ENCODE data around the gene CBX6. TPM values are rescaled to one million over a fixed set of nuclear protein-coding genes. Genes with fewer than 3 reads are reported as not detected.

Gene CBX6
- total and polyA plus RNA-seq, 5 donors, result 27.0 to 65.9 (median 56.3) TPM

DNA sequence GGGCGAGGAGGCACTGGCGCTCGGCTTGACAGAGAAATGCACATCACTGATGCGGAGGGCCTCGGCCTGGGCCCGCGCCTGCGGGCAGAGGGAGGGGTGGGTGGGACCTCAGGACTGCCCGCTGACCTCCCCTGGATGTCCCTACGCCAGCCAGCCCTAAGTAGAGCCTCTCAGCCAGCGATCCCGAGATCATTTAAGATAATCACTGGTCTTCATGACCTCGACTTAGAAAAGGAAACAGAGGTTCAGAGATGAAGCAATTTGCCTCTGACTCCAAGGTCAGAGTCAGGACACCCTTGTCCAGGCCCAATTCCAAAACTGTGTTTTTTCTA, 4.9 kb downstream of the CBX6 start:
- 79% methylated on average over 13 of the region's 13 CpGs for WGBS
- no peak overlapping the region for H3K27ac ChIP-seq (ENCODE audit: low read length)

DNA sequence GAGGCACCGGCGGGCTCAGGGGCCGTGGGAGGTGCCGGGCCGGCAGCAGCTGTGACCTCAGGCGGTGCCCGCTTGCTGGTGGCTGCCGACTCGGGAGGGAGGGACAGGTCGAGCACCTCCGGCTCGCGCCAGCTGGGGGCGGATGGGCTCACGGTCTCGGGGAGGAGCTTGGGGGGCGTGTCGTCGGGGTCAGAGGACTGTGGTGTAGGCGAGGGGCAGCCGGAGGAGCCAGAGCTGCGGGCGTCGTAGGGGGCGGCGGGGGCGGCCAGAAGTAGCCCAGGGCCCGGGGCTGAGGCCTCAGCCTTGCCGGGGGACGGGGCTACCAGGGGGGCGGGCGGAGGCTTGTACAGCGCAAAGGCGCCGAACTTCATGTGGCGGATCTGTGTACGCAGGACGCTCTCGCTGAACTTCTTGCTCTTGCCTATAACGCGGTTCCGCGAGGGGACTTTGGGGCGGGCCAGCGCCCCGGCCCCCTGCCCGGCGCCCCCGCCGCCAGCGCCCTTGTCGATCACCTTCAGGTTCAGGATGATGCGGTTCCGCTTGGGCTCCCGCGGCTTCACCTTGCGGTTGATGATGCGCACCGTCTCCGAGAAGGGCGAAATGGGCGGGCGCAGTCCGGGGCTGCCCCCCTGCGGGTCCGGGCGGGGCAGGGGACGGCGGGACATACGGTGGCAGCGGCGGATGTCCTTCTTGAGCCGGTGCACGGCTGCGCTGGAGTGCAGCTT, 5.5 kb downstream of the CBX6 start:
- Histone ChIP-seq H3K27me3 (ENCODE audit: control insufficient read depth, insufficient read depth) (no peaks in the 10 kb centered on the region), H3K4me3 (ENCODE audit: low read length) (no peak overlapping the region), H3K27ac (ENCODE audit: low read length) (no peak overlapping the region), H3K9me3 (ENCODE audit: control insufficient read depth, low read length) (no peaks in the 10 kb centered on the region), H3K4me1 (ENCODE audit: control insufficient read depth, insufficient read depth, low read length) (peaks cover 17% of the 10 kb centered on the region)
- ATAC-seq (no peak), DNase-seq (peak in 2 of 3 donors; percentile 62 to 71)
- WGBS, result 75% methylated on average over 75 of the region's 75 CpGs
- intact Hi-C loops (cut with DNase I), result loop anchor here in 2 of 4 donors (10.0 kb wide), 3 partner anchors 138 to 448 kb away; partner anchors contain the start of gene RPL3 (in 1 of the 2)

More for the DNA sequence above, 4.9 kb downstream of the CBX6 start:
- no peak for DNase-seq
- peaks cover 15% of the 10 kb centered on the region for H3K4me1 ChIP-seq (ENCODE audit: control insufficient read depth, insufficient read depth, low read length)
- no peak for ATAC-seq
- H3K4me3 ChIP-seq (ENCODE audit: low read length), result no peak overlapping the region
- no peaks in the 10 kb centered on the region for H3K9me3 ChIP-seq (ENCODE audit: control insufficient read depth, low read length)
- no peaks in the 10 kb centered on the region for H3K27me3 ChIP-seq (ENCODE audit: control insufficient read depth, insufficient read depth)
- intact Hi-C loops (cut with DNase I), result loop anchor here in 2 of 4 donors (10.0 kb wide), 3 partner anchors 138 to 448 kb away; partner anchors contain the start of gene RPL3 (in 1 of the 2)

DNA sequence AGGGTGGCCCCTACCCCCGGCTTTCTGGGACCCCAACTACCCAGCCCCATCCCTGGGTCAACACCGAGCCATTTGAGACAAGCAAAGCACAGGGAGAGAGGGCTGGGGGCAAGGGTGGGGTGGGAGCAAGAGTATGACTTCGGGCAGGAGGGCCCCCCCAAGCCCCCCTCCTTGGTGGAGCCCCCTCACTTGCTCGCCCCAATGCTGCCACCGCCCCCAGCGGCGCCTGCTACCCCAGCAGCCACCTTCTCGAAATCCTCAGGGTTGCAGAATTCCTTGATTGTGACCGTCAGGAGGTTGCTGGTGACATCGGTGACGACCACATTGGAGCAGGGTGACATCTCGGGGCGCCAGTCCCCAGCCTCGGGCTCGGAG, 6.0 kb downstream of the CBX6 start:
- no peaks in the 10 kb centered on the region for H3K27me3 ChIP-seq (ENCODE audit: control insufficient read depth, insufficient read depth)
- H3K27ac ChIP-seq (ENCODE audit: low read length), result no peak overlapping the region
- H3K4me1 ChIP-seq (ENCODE audit: control insufficient read depth, insufficient read depth, low read length), result peaks cover 20% of the 10 kb centered on the region
- no peaks in the 10 kb centered on the region for H3K9me3 ChIP-seq (ENCODE audit: control insufficient read depth, low read length)
- no peak overlapping the region for H3K4me3 ChIP-seq (ENCODE audit: low read length)
- DNase-seq, result peak in 1 of 3 donors; percentile 40
- ATAC-seq, result no peak
- intact Hi-C loops (cut with DNase I), result loop anchor here in 2 of 4 donors (10.0 kb wide), 3 partner anchors 139 to 449 kb away; partner anchors contain the start of gene RPL3 (in 1 of the 2)
- WGBS, result 82% methylated on average over 15 of the region's 15 CpGs

DNA sequence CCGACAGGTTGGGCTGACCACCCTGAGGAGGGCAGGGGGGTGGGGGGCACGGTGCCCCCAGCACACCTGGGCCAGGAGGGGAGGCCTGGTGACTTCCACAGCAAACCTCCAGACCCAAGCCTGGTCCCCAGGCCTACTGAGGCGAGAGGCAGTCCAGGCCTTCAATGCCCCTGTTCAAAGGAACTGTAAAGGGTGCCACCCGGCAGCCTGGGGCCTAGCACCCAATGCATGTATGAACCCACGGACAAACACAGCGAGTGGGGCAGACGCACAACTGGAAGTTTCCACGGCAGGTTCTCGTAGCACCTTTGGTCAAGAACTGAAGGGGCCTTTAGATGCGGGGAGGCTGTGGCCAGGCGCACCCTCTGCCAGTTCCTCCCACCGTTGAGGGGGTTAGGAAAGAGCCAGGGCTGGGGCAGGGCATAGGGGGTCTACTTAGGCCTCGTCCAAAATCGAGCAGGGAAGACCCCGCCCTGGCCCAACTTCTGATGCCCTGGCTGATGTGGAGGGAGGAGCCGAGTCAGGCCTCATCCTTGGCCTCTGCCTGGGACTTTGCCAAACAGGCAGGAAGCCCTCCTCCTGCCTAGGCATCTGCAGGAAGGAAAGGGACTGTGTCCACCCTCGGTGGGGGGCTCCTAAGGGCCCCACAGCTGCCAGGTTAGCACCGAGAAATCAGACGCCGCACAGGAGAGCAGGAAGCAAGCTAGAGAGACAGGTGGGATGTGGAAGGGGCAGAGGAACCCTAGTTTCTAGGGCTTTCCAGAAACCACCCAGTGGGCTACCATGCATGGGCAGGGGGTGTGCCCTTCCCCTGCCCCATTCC, 6.6 kb downstream of the CBX6 start:
- Histone ChIP-seq H3K27me3 (ENCODE audit: control insufficient read depth, insufficient read depth) (no peaks in the 10 kb centered on the region), H3K9me3 (ENCODE audit: control insufficient read depth, low read length) (no peaks in the 10 kb centered on the region), H3K4me1 (ENCODE audit: control insufficient read depth, insufficient read depth, low read length) (peaks cover 18% of the 10 kb centered on the region), H3K4me3 (ENCODE audit: low read length) (no peak overlapping the region), H3K27ac (ENCODE audit: low read length) (peak overlapping the region; percentile 58)
- intact Hi-C loops (cut with DNase I), result loop anchor here in 2 of 4 donors (10.0 kb wide), 3 partner anchors 139 to 449 kb away; partner anchors contain the start of gene RPL3 (in 1 of the 2)
- ATAC-seq, result peak in 1 of 2 donors; percentile 1
- WGBS, result 70% methylated on average over 20 of the region's 20 CpGs
- DNase-seq, result peak in 1 of 3 donors; percentile 75

DNA sequence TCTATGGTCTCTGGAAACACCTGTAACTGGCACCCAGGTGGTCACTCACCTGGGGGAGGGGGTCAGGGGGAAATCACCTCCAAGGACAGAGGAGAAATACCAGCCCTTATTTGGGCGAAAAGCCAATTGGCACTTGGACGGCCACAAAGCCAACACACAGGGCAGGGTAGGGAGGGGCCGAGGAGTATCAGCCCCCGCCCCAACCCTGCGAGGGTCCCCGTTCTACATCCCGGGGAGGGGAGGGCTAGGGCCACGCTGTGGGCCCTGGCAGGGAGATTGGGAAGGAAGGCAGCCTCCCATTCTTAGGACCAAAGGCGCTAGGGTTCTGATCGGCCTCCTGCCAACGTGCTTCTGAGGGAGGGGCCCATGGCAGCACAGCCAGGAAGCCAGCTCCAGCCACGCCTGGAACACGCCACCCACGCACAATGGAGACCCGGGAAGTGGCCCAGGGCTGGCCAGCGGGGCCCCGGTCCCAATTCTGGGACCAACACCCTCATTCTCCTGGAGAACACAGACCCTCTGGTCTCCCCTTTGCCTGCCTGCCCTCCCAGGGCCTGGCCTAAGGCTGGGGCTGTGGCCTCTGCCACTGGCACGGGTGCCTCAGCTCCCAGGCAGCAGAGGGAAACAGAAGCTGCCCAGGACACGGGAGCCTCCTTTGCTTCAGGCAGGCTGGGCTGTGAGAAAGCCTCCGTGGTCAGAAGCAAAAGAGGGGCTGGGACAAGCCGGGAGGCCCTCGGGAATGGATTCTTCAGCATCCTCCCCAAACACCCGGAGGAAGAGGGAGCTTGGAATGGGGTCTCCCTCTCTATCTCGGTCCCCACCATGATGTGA, 7.4 kb downstream of the CBX6 start:
- intact Hi-C loops (cut with DNase I), result loop anchor here in 2 of 4 donors (5.0 to 10.0 kb wide), 4 partner anchors 140 to 450 kb away; partner anchors contain the start of gene RPL3 (in 1 of the 2)

DNA sequence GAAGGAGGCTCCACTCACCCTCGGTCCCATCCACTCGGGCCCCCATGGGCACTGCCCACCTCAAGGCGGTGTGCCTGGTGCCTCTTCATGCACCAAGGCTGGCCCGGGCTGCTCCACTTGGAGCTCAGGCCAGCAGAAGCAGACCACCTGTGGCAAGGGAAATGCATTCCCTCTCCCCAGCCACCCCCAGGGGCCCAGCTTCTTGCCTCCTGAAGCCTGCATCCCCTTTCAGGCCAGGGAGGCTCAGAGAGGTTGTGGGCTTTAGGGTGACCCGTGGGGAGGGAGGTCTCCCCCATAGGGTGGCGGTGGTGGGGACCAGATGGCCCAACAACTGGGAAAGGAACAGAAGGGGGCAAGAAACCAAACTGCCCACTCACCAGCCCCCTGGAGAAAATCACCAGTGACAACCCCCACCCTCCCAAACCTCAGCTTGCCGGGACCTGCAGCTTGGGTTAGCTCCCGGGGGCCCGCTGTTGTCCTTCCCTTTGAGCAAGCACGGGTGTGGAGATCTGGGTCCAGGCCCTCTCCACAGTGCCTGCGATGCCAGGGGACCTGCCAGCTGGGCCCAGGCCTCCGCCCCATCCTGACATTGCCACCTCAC, 8.4 kb downstream of the CBX6 start:
- 80% methylated on average over 12 of the region's 12 CpGs for WGBS
- peak in 1 of 3 donors; percentile 60 for DNase-seq
- Histone ChIP-seq H3K4me1 (ENCODE audit: control insufficient read depth, insufficient read depth, low read length) (peaks cover 18% of the 10 kb centered on the region), H3K27ac (ENCODE audit: low read length) (no peak overlapping the region), H3K4me3 (ENCODE audit: low read length) (no peak overlapping the region), H3K27me3 (ENCODE audit: control insufficient read depth, insufficient read depth) (no peaks in the 10 kb centered on the region), H3K9me3 (ENCODE audit: control insufficient read depth, low read length) (no peaks in the 10 kb centered on the region)
- intact Hi-C loops (cut with DNase I), result loop anchor here in 2 of 4 donors (5.0 to 10.0 kb wide), 4 partner anchors 141 to 451 kb away; partner anchors contain the start of gene RPL3 (in 1 of the 2)
- ATAC-seq, result peak in 1 of 2 donors; percentile 1

More for the DNA sequence above, 7.4 kb downstream of the CBX6 start:
- peak; percentile 85 to 90 (median 90) for DNase-seq
- no peaks in the 10 kb centered on the region for H3K9me3 ChIP-seq (ENCODE audit: control insufficient read depth, low read length)
- H3K27ac ChIP-seq (ENCODE audit: low read length), result peak overlapping the region; percentile 58
- no peak overlapping the region for H3K4me3 ChIP-seq (ENCODE audit: low read length)
- peak; percentile 58 to 73 for ATAC-seq
- H3K4me1 ChIP-seq (ENCODE audit: control insufficient read depth, insufficient read depth, low read length), result peaks cover 18% of the 10 kb centered on the region
- no peaks in the 10 kb centered on the region for H3K27me3 ChIP-seq (ENCODE audit: control insufficient read depth, insufficient read depth)
- 24% methylated on average over 24 of the region's 24 CpGs for WGBS

DNA sequence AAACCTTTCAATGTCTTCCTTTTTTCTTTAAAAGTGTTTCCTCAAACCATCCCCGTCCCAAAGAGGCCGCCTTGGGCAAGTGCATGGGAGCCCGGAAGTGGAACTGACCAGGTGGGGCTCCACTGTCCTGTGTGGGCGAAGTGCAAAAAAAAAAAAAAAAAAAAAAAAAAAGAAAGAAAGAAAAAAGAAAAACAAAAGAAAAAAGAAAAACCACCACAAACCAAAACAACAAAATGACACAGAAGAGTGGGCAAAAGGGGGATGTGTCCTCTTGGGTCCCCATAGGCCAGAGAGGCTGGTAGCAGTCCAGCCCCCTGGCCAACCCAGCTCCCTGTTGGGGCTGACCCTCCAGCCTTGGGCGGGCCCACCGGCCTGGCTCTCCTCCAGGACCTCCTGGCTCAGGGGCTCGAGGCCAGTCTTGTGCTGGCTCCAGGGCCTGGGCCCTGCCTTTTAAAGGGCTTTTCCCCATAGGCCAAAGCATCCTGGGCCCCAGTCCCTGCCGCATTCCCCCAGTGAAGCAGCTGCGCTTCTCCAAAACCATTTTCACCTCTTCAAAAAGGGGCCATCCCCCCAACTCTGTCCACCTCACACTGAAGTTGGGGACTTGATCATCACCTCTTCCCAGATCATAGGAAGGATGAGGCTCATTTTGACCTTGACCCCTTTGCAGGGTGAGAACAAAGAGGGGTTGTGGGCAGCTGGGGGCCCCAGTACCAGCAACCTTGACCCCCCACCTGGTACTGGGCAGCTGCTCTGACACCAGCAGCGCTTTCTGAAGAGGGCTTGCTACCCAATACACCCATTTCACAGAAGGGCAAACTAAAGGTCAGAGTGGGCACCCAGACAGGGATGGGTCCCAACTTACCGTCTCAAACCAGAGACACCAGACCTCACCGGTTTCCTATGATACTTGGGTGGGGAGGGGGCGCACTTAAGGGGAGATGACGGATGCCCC, 9.4 kb downstream of the CBX6 start:
- 52% methylated on average over 14 of the region's 14 CpGs for WGBS
- Histone ChIP-seq H3K27me3 (ENCODE audit: control insufficient read depth, insufficient read depth) (no peaks in the 10 kb centered on the region), H3K9me3 (ENCODE audit: control insufficient read depth, low read length) (no peaks in the 10 kb centered on the region), H3K4me1 (ENCODE audit: control insufficient read depth, insufficient read depth, low read length) (peaks cover 18% of the 10 kb centered on the region), H3K4me3 (ENCODE audit: low read length) (no peak overlapping the region), H3K27ac (ENCODE audit: low read length) (no peak overlapping the region)
- peak; percentile 73 to 93 (median 91) for DNase-seq
- intact Hi-C loops (cut with DNase I), result loop anchor here in 2 of 4 donors (5.0 to 10.0 kb wide), 4 partner anchors 142 to 452 kb away; partner anchors contain the start of gene RPL3 (in 1 of the 2)
- ATAC-seq, result peak; percentile 45 to 52

DNA sequence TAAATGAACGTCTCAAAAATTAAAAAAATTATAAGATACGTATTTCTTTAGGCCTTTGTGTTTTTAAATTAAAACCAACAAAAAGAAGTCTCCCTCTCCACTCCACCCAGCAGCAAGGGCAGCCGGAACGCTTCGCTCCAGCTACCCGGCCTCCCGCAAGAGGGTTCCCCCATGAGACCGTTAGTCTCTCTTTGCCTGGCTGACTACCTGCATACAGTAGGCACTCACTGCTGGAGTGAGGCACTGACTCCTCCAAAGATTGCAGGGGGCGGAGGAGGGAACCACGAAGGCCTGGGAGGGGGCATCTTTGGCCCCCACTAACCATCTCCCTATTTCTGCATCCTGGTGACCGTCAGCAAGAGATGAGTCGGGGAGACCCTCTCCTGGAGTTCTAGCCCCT, 10.1 kb downstream of the CBX6 start:
- WGBS, result 42% methylated on average over 12 of the region's 12 CpGs

DNA sequence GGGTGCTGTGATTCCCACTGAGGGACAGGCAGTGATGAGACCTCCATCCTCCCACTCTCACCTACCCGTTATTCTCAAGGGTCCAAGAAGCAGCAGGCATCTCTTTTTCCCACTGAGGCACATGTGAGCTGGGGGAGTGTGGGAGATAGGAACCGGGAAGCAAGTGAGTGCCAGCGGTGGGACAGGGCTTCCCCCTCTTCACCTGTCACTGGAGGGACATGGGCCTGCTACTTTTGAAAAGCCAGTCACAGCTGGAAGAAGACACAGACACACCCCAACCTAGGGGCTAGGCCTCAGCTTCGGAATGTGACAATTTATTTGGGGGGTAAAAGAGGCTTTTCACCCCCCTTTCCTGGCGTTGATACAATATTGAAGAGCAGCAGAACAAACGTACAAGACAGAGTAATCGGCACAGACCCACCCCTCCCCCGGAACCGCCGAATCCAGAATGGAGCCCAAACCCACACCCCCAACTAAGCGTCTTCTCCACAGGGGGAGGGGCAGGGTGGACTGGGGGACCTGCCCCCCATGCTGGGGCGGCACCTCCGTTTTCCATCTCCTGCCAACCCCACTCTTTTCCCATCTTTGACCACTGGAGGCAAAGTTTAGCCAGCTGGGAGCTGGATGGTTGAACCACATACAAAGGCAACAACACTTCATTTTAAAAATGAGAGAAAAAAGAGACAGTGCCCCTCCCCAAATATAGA, 10.7 kb downstream of the CBX6 start:
- 23% methylated on average over 13 of the region's 13 CpGs for WGBS
- DNase-seq, result no peak
- H3K4me1 ChIP-seq (ENCODE audit: control insufficient read depth, insufficient read depth, low read length), result peaks cover 18% of the 10 kb centered on the region

More for the DNA sequence above, 10.1 kb downstream of the CBX6 start:
- intact Hi-C loops (cut with DNase I), result loop anchor here in 2 of 4 donors (5.0 to 10.0 kb wide), 4 partner anchors 143 to 453 kb away; partner anchors contain the start of gene RPL3 (in 1 of the 2)
- Histone ChIP-seq H3K9me3 (ENCODE audit: control insufficient read depth, low read length) (no peaks in the 10 kb centered on the region), H3K27ac (ENCODE audit: low read length) (no peak overlapping the region), H3K4me1 (ENCODE audit: control insufficient read depth, insufficient read depth, low read length) (peaks cover 18% of the 10 kb centered on the region), H3K4me3 (ENCODE audit: low read length) (no peak overlapping the region), H3K27me3 (ENCODE audit: control insufficient read depth, insufficient read depth) (no peaks in the 10 kb centered on the region)
- DNase-seq (no peak), ATAC-seq (no peak)

More for the DNA sequence above, 10.7 kb downstream of the CBX6 start:
- no peak overlapping the region for H3K4me3 ChIP-seq (ENCODE audit: low read length)
- no peaks in the 10 kb centered on the region for H3K9me3 ChIP-seq (ENCODE audit: control insufficient read depth, low read length)
- no peaks in the 10 kb centered on the region for H3K27me3 ChIP-seq (ENCODE audit: control insufficient read depth, insufficient read depth)
- intact Hi-C loops (cut with DNase I), result loop anchor here in 2 of 4 donors (5.0 to 10.0 kb wide), 4 partner anchors 143 to 453 kb away; partner anchors contain the start of gene RPL3 (in 1 of the 2)
- no peak for ATAC-seq
- H3K27ac ChIP-seq (ENCODE audit: low read length), result no peak overlapping the region
